Measurements from ENCODE around the gene FUT1. TPM values are rescaled to one million over a fixed set of nuclear protein-coding genes. Genes with fewer than 3 reads are reported as not detected.
"Not testable (repeated sequence)": the region's sequence is repeated elsewhere in the genome, so short reads cannot be mapped to it uniquely, and the experiment has no call there.

Gene FUT1
- total RNA-seq, result under 1 TPM; 0.06 to 0.17 TPM

DNA sequence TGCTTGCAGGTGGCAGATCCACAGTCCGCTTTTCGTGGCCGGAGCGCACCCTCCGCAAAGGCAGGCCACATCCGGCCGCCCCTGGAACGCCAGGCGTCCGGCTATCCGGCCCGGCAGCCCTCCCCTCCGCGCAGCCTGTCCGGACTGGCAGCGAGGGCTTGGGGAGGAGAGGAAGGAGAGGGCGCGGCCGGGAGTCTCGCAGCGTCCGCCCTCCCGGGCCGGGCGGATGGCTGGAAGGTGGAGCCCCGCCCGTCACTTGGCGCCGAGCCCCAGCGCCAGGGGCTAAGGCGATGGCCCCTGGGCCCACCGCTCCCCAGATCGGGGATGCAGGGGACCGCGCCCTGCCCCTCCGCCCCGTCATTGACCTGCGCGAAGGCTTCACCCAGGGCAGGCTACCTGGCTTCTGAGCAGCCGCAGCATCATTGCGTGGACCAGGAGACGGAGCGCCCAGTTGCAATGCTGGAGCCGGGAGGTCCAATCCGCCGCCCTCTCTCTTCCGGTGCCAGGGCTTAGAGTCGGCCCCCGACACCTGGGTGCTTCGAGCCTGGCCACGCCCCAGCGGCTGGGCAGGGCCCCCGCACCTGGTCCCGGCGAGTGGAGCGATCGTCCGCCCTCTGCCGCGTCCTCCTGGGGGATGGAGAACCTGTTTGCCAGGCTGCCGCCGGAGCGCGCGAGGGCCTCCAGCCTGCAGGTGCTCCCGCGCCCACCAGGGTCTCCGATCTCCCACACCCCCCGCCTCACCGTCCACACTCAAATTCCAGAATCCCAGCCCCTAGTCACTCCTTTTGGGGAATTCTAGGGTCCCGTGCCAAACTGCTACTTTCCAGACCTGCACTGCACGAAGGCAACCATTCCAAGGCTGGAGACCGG lies at the start of gene FUT1:
Gene FUT1, minus strand, starts transcription at position 146 of the 870 bp plus-strand sequence. CDS start 1,360 bp downstream, outside the sequence.
- ChIA-PET POLR2A (interaction anchor here (1.0 kb wide), 1 partner anchor 14 kb away, joined by 3 read pairs; no protein-coding TSS in a partner anchor), CTCF (no interaction called here)

DNA sequence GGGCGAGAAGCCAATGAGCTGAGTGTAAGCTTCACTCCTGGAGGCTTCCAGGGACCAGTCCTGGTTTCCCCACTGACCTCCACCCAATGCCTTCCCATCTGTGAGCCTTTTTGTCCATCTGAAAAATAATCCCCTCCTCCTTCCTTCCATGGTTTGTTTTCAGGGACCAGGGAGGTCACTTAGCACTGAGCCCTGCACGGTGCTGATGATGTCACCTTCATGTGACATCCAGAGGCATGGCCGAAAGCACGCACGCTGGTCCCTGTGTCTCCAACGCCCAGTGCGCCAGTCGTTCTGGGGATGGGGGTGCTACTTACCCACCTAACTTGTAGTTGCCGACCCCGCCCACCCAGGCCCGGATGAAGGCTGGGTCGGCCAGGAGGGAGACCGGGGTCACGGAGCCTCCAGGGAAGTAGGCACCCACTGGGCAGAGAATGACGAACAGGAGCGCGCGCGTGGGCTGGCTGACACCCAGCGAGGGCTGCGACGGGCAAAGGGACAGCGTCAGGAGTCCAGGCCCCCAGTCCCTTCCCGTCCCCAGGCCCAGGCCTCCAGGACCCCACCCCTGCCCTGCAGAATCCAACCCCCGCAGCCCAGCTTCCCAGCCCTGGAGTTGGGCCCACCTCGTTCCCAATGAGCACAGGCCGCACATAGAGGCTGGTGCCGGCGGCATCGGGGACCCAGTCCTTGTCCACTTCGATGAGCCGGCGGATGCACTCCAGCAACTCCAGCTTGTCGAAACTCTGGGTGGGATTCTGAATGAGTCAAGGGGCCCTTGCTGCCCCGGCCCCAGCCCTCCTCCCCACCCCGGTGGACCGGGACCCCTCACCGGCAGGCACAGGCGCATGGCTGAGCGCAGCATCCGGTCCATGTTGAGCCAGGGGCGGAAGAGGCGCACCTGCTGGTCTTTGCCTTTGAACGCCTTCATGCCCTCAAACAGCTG lies 47.2 kb upstream of the FUT1 start:
- POLR2A ChIA-PET, result no interaction called here
- CTCF ChIA-PET, result interaction anchor here (1.2 to 6.3 kb wide), 2 partner anchors 37 to 44 kb away, joined by 3 to 31 read pairs; partner anchors contain the start of gene HSD17B14

DNA sequence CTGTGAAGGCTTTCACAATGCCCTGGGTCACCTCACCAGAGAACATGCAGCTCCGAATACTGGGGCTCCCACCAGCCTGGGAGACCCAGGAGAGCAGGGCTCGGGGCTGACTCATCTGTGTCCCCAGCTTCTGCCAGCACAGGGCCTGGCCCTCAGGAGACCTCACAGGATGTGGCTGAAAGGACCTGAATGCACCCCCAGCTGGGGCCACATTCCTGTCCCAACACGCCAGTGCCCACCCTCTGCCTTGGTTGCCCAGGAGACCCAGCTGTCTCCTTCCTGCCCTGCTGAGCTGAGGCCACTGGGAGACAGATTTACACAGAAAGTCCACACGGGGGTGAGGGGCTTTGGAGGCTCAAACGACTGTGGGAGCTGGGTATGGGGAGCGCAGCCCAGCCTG lies 46.5 kb upstream of the FUT1 start:
- CTCF ChIA-PET, result interaction anchor here (1.2 to 6.3 kb wide), 2 partner anchors 38 to 45 kb away, joined by 3 to 31 read pairs; partner anchors contain the start of gene HSD17B14
- POLR2A ChIA-PET, result no interaction called here

DNA sequence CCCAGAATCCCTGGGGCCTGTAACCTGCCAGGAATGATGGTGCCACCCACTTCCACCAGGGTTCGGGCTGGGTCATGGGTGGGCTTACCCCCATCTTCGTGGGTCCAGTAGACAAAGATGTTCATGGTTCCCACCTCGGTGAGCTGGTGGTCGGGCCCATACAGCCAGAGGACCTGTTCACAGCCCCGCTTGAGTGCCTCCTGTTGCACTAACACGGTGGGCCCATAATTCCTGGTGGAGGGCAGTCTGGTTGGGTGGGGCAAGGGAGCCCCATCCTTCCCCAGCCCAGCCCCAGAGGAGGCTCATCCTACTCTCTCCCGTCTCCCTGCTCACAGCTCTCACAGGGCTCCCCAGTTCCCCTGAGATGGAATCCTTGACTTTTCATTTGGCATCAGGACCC lies 44.7 kb upstream of the FUT1 start:
- POLR2A ChIA-PET, result no interaction called here

DNA sequence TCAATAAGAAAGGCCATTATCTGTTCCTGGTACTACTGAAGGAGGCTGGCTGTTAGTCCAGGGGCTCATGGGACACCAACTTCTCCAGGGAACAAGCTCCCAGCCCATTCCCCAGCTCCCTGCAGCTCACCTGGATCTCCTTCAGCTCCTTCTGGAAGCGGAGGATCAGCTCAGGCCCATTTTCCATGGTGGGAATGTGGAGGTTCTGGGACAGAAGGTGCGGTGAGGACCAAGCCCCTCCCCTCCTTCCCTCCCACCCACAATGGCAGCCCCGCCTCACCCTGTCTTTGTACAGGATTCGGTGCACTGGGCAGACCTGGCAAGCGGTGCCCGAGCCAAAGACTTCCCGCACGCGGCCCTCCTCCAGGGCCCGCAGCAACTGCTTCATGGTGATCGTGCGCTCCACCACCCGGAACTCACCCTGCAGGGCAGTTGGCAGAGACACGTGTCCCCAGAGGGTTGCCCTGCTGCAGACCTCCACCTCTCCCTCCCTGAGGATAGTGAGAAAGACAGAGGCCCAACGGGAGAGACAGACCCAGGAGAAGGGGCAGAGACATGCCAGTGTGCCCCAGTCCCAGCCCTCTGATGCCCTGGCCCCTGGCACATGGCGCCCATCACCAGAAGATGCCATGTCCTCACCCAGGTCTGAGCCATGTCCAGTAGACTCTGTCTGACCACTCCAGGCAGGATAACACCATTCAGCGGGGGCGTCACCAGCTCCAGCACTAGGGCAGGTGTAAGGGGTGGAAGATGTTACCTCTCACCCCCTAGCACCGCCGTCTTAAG lies 44.0 kb upstream of the FUT1 start:
- POLR2A ChIA-PET, result interaction anchor here (0.6 to 1.5 kb wide), 2 partner anchors 171 to 211 kb away, joined by 6 to 8 read pairs; no protein-coding TSS in a partner anchor
- CTCF ChIA-PET, result interaction anchor here (1.4 to 6.3 kb wide), 6 partner anchors 12 to 260 kb away, joined by 3 to 33 read pairs (median 8); partner anchors contain the start of genes GYS1, HSD17B14 and RUVBL2

More for the DNA sequence above, 44.7 kb upstream of the FUT1 start:
- CTCF ChIA-PET, result interaction anchor here (1.1 to 6.3 kb wide), 3 partner anchors 39 to 48 kb away, joined by 4 to 31 read pairs (median 5); partner anchors contain the start of gene HSD17B14

DNA sequence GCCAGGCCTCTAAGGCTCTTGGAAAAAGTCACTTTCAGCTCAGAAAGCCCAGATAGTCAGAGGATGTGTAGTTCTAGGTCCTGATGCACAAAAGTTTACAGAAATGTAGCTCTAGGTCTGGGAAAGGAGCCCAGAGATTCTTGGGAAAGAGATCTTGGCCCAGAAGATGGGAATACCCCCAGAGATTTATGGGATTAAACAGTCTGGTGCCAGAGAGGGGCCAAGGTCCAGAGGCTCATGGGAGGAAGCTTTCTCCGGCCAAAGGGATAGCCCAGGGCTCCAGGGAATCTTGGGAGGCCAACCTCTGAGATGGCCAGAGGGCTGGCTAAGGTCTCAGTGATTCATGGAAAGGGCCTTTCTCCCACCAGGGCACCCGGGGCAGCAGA lies 43.2 kb upstream of the FUT1 start:
- ChIA-PET CTCF (interaction anchor here (0.6 to 6.3 kb wide), 17 partner anchors 9 to 261 kb away, joined by 3 to 33 read pairs (median 3); partner anchors contain the start of genes BCAT2, GYS1, HSD17B14 and RUVBL2), POLR2A (interaction anchor here (0.5 to 1.5 kb wide), 5 partner anchors 79 to 211 kb away, joined by 3 to 8 read pairs (median 4); partner anchors contain the start of gene FTL)

DNA sequence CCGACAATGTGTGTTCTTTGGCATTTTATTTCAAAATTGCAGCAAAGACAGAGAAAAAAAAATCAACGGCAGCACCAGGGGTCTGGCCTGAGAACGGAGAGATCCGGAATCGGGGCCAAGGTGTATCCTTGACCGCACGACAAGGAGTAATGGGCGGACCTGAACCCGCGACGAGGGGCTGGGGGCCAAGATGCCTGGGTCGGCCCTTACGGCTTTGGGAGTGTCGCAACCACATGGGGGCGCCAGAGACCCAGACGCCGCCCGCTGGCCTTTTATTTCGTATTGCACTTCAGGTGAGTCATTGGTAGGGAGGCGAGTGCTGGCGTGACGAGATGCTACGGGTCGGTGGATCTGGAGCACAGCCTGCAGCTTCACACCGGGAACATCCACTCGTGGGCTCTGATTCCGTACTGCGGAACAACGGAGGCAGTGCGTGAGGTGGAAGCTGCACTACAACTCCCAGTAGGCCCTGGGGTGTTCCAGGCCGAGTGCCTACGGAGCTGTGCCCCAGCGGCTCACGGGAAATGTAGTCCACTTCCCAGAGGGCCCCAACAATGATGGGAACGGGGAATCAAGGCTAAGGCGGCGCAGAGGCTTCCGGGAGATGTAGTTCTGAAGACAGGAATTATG lies 42.7 kb upstream of the FUT1 start:
- CTCF ChIA-PET, result interaction anchor here (0.6 to 6.3 kb wide), 18 partner anchors 9 to 261 kb away, joined by 3 to 33 read pairs (median 4); partner anchors contain the start of genes BCAT2, GYS1, HSD17B14 and RUVBL2
- POLR2A ChIA-PET, result interaction anchor here (0.5 to 1.5 kb wide), 4 partner anchors 80 to 172 kb away, joined by 3 to 8 read pairs (median 4); partner anchors contain the start of gene FTL

DNA sequence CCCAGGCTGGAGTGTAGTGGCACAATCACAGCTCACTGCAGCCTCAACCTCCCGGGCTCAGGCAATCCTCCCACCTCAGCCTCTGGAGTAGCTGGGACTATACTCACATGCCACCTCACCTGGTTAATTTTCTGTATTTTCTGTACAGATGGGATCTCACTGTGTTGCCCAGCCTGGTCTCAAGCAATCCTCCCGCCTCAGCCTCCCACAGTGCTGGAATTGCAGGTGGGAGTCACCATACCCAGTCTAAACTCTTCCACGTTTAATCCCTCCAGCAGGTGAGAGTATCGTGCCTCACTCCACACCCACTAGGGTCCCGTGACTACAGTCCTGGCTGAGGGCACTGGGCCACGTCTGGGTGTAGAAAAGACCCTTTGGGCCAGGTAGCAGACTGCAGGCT lies 41.9 kb upstream of the FUT1 start:
- ChIA-PET POLR2A (no interaction called here), CTCF (interaction anchor here (0.6 to 6.3 kb wide), 8 partner anchors 13 to 176 kb away, joined by 3 to 33 read pairs (median 5); partner anchors contain the start of genes BCAT2 and HSD17B14)

DNA sequence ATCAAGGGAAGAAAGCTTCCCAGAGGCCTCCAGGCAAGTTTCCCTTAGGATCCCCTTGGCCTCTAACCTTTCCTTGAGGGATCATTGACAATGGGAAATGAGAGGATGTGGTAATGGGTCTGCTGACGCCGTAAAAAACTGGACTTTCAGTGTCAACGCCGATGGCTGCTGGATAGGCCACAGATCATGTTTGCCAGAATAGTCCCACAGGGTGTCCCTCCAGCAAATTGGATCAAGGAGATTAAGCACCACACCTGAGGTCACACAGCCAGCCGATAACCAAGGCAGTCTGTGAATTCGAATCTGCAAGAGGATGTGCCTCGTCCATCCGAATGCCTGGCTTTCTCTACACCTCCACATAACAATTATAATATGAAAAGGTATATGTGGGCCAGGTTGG lies 40.8 kb upstream of the FUT1 start:
- CTCF ChIA-PET, result interaction anchor here (1.4 to 6.3 kb wide), 5 partner anchors 19 to 177 kb away, joined by 3 to 33 read pairs (median 17); partner anchors contain the start of genes BCAT2 and HSD17B14
- POLR2A ChIA-PET, result no interaction called here

DNA sequence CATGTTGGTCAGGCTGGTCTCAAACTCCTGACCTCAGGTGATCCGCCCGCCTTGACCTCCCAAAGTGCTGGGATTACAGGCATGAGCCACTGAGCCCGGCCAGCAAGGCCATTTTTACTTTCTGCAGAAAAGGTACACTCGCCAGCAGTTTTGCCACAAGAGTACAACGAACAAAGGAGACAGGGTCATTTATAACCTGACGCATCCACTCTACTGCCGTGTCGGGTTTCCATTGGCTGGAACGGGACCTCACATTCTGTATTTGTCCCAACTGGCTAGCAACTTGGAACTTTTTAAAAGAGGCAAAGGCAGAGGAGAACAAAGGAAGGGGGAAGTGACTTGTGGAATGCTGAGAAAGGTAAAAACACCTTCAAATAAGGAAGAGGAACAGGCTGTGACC lies 34.9 kb upstream of the FUT1 start:
- CTCF ChIA-PET, result interaction anchor here (0.7 to 8.7 kb wide), 20 partner anchors 8 to 354 kb away, joined by 3 to 93 read pairs (median 5); partner anchors contain the start of genes BCAT2, HSD17B14 and RUVBL2
- POLR2A ChIA-PET, result not testable (repeated sequence)

DNA sequence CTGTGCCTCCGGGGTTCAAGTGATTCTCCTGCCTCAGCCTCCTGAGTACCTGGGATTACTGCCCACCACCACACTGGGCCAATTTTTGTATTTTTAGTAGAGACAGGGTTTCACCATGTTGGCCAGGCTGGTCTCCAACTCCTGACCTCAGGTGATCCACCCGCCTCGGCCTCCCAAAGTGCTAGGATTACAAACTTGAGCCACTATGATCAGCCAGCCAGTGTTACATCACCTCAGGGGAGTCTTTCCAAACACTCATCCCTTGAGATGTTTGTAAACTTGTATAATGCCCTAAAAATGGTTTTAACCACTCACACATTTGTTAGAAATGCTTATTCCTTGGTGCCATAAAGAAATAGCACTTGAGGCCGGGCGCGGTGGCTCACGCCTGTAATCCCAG lies 34.0 kb upstream of the FUT1 start:
- POLR2A ChIA-PET, result not testable (repeated sequence)
- CTCF ChIA-PET, result interaction anchor here (1.2 to 8.7 kb wide), 2 partner anchors 9 to 57 kb away, joined by 3 to 93 read pairs; no protein-coding TSS in a partner anchor

DNA sequence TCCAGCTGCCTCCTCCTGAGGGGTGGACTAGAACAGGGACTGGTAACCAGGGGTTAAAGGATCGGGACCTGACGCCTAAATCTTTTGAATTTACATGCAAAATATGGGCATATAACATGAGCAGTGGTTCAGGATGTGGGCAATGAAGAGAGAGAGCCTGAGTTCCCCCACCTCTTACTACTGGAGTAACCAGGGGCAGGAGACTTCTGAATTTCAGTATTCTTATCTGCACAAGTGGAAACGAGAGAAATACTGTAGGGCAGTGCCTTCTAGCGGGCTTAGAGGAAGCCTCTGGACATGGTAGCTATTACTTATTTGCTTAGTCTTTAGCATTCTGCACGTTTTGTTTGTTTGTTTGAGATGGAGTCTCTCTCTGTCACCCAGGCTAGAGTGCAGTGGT lies 32.1 kb upstream of the FUT1 start:
- ChIA-PET POLR2A (no interaction called here), CTCF (interaction anchor here (1.1 to 8.7 kb wide), 3 partner anchors 11 to 58 kb away, joined by 4 to 93 read pairs (median 10); partner anchors contain the start of gene HSD17B14)

DNA sequence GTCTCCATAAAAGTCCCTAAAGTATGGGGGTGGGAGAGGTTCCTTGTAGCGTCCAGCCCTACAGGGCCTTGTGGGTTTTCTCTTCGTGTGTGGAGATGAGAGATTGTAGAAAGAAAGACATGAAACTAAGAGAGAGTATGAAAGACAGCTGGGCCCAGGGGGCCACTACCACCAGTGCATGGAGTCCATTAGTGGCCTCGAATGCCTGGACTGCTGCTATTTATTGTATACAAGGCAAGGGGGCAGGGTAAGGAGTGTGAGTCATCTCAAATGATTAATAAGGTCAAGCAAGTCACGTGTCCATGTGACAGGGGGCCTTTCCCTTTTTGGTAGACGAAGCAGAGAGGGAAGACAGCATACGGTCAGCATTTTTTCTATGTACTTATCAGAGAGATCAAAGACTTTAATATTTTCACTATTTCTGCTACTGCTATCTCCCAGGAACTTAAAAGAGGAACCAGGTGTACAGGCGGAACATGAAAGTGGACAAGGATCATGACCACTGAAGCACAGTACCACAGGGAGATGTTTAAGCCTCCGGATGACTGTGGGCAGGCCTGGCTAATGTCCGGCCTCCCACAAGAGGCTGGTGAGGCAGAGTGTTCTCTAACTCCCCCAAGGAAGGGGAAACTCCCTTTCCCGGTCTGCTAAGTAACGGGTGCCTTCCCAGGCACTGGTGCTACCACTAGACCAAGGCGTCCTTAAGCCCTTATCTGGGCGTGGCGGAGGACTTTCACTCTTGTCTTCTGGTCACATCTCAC lies 28.4 kb upstream of the FUT1 start:
- ChIA-PET POLR2A (no interaction called here), CTCF (interaction anchor here (0.6 to 3.0 kb wide), 3 partner anchors 7 to 595 kb away, joined by 3 to 9 read pairs (median 3); no protein-coding TSS in a partner anchor)

DNA sequence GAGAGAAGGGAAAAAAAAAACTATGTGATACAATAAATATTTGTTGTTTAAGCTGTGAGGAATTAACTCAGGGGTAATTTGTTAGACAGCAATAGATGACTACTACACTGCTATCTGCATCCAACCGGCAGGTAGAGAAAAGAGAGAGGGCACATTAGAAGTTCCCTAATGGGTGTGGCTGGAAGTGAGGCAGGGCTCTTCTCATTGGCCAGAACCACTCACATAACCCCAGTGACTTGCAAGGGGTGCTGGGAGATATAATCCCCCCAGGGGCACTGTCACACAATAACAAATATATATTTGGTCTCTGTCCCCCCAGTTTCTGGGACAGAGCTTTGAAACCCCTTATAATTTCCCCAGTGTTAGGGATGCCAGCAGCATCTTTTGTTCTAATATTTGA lies 27.2 kb upstream of the FUT1 start:
- CTCF ChIA-PET, result interaction anchor here (0.7 to 3.0 kb wide), 4 partner anchors 8 to 191 kb away, joined by 3 to 9 read pairs (median 4); no protein-coding TSS in a partner anchor
- POLR2A ChIA-PET, result interaction anchor here (0.7 kb wide), 1 partner anchor 145 kb away, joined by 4 read pairs; no protein-coding TSS in a partner anchor

DNA sequence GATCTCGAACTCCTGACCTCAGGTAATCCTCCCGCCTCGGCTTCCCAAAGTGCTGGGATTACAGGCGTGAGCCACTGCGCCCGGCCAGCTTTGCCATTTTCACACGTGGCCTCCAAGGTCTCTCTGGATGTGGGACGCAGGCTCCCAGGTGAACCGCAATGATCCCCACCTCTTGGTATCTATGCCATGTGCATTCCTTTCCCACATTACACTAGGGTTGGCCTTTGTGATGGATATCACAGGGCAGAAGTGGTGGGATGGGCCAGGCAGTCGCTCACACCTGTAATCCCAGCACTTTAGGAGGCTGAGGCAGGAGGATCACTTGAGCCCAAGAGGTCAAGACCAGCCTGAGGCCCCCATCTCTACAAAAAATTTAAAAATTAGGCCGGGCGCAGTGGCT lies 25.3 kb upstream of the FUT1 start:
- POLR2A ChIA-PET, result no interaction called here
- CTCF ChIA-PET, result interaction anchor here (3.0 kb wide), 1 partner anchor 10 kb away, joined by 9 read pairs; no protein-coding TSS in a partner anchor

DNA sequence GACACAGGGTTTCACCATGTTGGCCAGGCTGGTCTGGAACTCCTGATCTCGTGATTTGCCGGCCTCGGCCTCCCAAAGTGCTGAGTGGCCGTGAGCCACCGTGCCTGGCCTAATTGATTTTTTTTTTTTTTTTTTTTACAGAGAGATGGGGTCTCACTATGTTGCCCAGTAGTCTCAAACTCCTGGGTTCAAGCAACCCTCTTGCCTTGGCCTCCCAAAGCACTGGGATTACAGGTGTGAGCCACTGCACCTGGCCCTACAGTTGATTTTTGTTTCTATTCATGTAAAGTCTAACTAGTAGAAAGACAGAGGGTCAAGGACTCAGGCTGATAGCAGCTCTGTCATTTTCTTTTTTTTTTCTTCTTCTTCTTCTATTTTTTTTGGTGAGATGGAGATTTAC lies 24.7 kb upstream of the FUT1 start:
- ChIA-PET CTCF (interaction anchor here (1.0 kb wide), 1 partner anchor 110 kb away, joined by 3 read pairs; no protein-coding TSS in a partner anchor), POLR2A (no interaction called here)
